Aorta (tissue), 5 donors: ENCODE results near the gene OSBPL2. TPM values are rescaled to one million over a fixed set of nuclear protein-coding genes. Genes with fewer than 3 reads are reported as not detected.

Source experiments
- ATAC-seq: fragments of 200-7000 bp; cut with Tn5 transposase; one replicate; pipeline ENCODE4 v1.9.1; 2022; ENCODE audit warnings: moderate library complexity; ENCODE audit not compliant: low FRiP score
- DNase-seq, 2 donors: peaks; one replicate each; pipeline ENCODE4 v3.0.0-alpha.2; 2020
- H3K27ac ChIP-seq, 2 donors: one replicate each; pipeline ENCODE4 v1.5.1; 2013; ENCODE audit warnings: low read length in 2 of 2, mild to moderate bottlenecking in 2 of 2, moderate library complexity in 2 of 2, control low read depth in 1 of 2, inconsistent platforms in 1 of 2, low read depth in 1 of 2
- H3K27me3 ChIP-seq, 2 donors: one replicate each; pipeline ENCODE4 v1.6.1; 2013; ENCODE audit warnings: control low read depth in 1 of 2, low read length in 1 of 2, mild to moderate bottlenecking in 1 of 2, moderate library complexity in 1 of 2; ENCODE audit not compliant: insufficient read depth in 2 of 2, control insufficient read depth in 1 of 2
- H3K36me3 ChIP-seq, 2 donors: one replicate each; pipeline ENCODE4 v1.6.1; 2013; ENCODE audit warnings: control low read depth in 1 of 2, low read length in 1 of 2, mild to moderate bottlenecking in 1 of 2; ENCODE audit not compliant: insufficient read depth in 2 of 2, control insufficient read depth in 1 of 2
- H3K4me1 ChIP-seq, 2 donors: one replicate each; pipeline ENCODE4 v1.6.1; 2013; ENCODE audit warnings: low read length in 2 of 2, control low read depth in 1 of 2, mild to moderate bottlenecking in 1 of 2, moderate library complexity in 1 of 2; ENCODE audit not compliant: insufficient read depth in 2 of 2, control insufficient read depth in 1 of 2
- H3K4me3 ChIP-seq, 2 donors: one replicate each; pipeline ENCODE4 v1.5.1; 2013; ENCODE audit warnings: low read length in 2 of 2, control low read depth in 1 of 2, mild to moderate bottlenecking in 1 of 2
- H3K9me3 ChIP-seq: one replicate; pipeline ENCODE4 v1.6.1; 2013; ENCODE audit warnings: mild to moderate bottlenecking, low read length; ENCODE audit not compliant: control insufficient read depth
- WGBS, 2 donors: extraction: QIAGEN DNeasy Blood & Tissue Kit; methylation state at CpG; one replicate each; pipeline ENCODE4 v1.1.7; 2013; 5-methylcytosine and 5-hydroxymethylcytosine counted together
- intact Hi-C, 2 donors: fragments of 100-400 bp; cut with DNase I; formaldehyde crosslinking; loops; one replicate each; pipeline versions ENCODE4 v1.14.2 to v1.15.0; 2022
- polyA plus RNA-seq, 2 donors: library from polyadenylated mRNA; stranded (reverse); fragments of 200-250 nt; gene quantifications; one replicate each; pipeline ENCODE4 v1.2.3, GENCODE V29; 2013
- total RNA-seq, 2 donors: library from RNA; stranded (reverse); fragmentation: NEBNext Ultra II Directional; extraction: Animal tissue kit (Norgen Biotek cat#: 25700); gene quantifications; one replicate each; pipeline ENCODE4 v1.2.1, GENCODE V29; 2021
- donor health status: healthy with polysubstance abuse.
- donor health status: Bipolar disorder and iron deficiency.
- donor health status: DM: no; HTN: no; CAD: no.
- donor health status: DM: no; HTN: no; CAD: no.
- donor health status: DM: yes; HTN: yes; CAD: no.

OSBPL2 gene
- total and polyA plus RNA-seq, 4 donors: 16.2 to 71.3 (median 42.9) TPM

DNA sequence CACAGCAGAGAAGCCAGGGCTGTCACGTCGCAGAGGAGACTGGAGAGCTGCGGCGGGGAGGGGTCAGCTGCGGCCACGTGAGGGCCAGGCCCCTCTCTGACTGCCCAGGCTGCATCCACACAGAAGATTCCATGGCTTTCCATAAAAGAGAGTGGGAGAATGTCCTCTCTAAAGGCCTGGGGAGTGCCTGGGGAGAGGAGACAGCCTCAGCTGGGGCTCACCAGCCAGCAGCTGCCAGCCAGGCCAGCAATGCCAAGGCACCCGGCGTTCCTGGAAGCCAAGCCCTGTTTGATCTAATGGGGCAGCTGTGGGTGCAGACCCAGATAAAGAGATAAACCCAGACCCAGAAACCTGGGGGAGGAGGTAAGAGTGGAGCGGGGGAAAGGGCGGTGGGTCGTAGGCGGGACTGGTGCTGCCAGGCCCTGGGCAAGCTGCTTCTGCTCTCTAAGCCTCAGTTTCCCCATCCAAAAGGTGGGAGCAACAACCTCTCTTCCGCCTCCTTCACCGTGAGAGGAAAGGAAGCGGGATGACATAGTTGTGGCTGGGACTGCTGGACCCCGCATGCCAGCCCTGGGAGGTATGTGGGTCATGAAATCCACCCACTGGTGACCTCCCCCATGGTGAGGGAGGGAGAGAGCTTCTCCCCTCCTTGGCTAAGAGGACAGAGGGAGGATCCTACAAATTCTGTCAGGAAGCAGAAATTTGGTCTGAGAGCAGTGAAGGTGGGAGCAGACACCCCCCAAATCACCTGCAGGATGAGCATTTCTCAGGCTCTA lies 3.1 kb upstream of the OSBPL2 start:
- no peak for DNase-seq
- Histone ChIP-seq H3K4me3 (no peak overlapping the region), H3K9me3 (peaks cover 2% of the 10 kb centered on the region), H3K27ac (no peak overlapping the region), H3K36me3 (no peaks in the 10 kb centered on the region), H3K27me3 (no peaks in the 10 kb centered on the region), H3K4me1 (no peaks in the 10 kb centered on the region)
- WGBS, 2 donors: 71 to 72% methylated on average over 16 of the region's 16 CpGs
- intact Hi-C loops: no loop called here
- no peak for ATAC-seq

GRCh38 chr20:62235777-62236157 lies 2.6 kb upstream of the OSBPL2 start:
- peaks cover 2% of the 10 kb centered on the region for H3K9me3 ChIP-seq
- 95 to 97% methylated on average over 9 of the region's 9 CpGs for WGBS, 2 donors
- no peak overlapping the region for H3K27ac ChIP-seq
- no peaks in the 10 kb centered on the region for H3K27me3 ChIP-seq
- DNase-seq: no peak
- ATAC-seq: no peak
- no peaks in the 10 kb centered on the region for H3K4me1 ChIP-seq
- intact Hi-C loops: loop anchor here in 1 of 2 donors (2.0 kb wide), 1 partner anchor 91 kb away; no protein-coding TSS in a partner anchor
- no peaks in the 10 kb centered on the region for H3K36me3 ChIP-seq
- H3K4me3 ChIP-seq: no peak overlapping the region

- intact Hi-C loops: loop anchor here in 1 of 2 donors (2.0 kb wide), 1 partner anchor 91 kb away; no protein-coding TSS in a partner anchor
- DNase-seq: no peak
- no peak for ATAC-seq
- 64 to 70% methylated on average over 6 of the region's 6 CpGs for WGBS, 2 donors
- H3K27ac ChIP-seq: no peak overlapping the region
- no peaks in the 10 kb centered on the region for H3K4me1 ChIP-seq
- no peaks in the 10 kb centered on the region for H3K36me3 ChIP-seq
- peaks cover 2% of the 10 kb centered on the region for H3K9me3 ChIP-seq
- no peak overlapping the region for H3K4me3 ChIP-seq
- H3K27me3 ChIP-seq: no peaks in the 10 kb centered on the region
Measured at GRCh38 chr20:62236200-62236599, 2.1 kb upstream of the OSBPL2 start.

GRCh38 chr20:62236766-62237513 lies 1.4 kb upstream of the OSBPL2 start:
- H3K27ac ChIP-seq: no peak overlapping the region
- 69 to 71% methylated on average over 28 of the region's 28 CpGs for WGBS, 2 donors
- no peaks in the 10 kb centered on the region for H3K36me3 ChIP-seq
- intact Hi-C loops: loop anchor here in 1 of 2 donors (2.0 kb wide), 1 partner anchor 92 kb away; no protein-coding TSS in a partner anchor
- no peaks in the 10 kb centered on the region for H3K27me3 ChIP-seq
- no peaks in the 10 kb centered on the region for H3K4me1 ChIP-seq
- no peak for ATAC-seq
- no peak for DNase-seq
- no peak overlapping the region for H3K4me3 ChIP-seq
- H3K9me3 ChIP-seq: peaks cover 2% of the 10 kb centered on the region

DNA sequence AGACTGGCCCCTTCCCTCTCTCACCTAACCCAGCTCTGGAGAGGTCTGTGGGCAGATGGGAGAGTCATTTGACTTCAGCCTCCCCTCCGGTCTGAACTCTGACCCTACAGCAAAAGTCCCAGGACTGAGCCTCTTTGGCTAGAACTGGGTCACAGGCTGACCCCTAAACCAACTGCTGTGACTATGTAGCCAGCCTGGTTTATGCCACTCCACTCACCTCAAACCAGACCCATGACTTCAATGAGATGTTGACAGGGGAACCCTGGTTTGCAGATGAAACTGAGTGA lies 864 bp upstream of the OSBPL2 start:
- 76 to 78% methylated on average over 1 of the region's 1 CpG for WGBS, 2 donors
- Histone ChIP-seq H3K9me3 (peaks cover 2% of the 10 kb centered on the region), H3K4me1 (no peaks in the 10 kb centered on the region), H3K36me3 (peaks cover 0 to 1% of the 10 kb centered on the region in 2 donors), H3K27me3 (no peaks in the 10 kb centered on the region), H3K27ac (no peak overlapping the region), H3K4me3 (no peak overlapping the region)
- ATAC-seq (no peak), DNase-seq (no peak)
- intact Hi-C loops: loop anchor here in 1 of 2 donors (2.0 kb wide), 1 partner anchor 93 kb away; no protein-coding TSS in a partner anchor

DNA sequence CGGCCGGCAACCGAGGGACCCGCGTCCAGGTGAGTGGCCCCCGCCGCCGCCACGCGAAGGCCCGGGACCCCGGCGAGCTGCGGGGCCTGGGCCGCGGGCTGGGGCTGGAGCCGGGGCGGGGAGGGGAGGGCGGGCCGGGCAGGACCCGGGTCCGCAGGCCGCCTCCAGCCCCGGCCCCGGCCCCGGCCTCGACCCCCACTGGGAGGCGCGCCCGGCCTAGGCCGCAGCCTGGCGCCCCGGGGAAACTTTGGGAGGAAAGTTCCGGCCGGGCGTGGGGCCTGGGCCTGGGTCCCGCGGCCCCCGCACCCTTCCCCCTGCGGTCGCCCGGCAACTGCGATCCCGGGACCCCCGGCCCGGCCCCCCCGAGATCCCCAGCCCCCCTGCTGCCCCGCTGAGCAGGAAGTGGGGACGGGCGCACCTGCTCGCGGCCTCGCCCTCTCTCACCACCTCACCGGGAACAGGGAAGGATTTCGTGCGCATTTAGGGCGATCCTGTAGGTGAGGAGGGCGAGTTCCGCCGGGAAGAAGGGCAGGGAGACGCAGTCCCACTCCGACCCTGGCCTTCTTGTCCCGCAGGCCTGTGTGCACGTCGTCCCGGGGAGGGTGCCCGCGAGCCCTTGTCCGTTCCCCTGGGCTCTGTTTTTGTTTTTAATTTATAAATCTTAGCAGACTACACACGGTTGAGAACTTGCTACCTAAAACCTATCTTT lies 402 bp downstream of the OSBPL2 start:
- Histone ChIP-seq H3K9me3 (peaks cover 2% of the 10 kb centered on the region), H3K27ac (peak overlapping the region; percentile 13 to 79), H3K27me3 (no peaks in the 10 kb centered on the region), H3K4me3 (peak overlapping the region; percentile 90 to 93), H3K4me1 (no peaks in the 10 kb centered on the region), H3K36me3 (peaks cover 0 to 3% of the 10 kb centered on the region in 2 donors)
- intact Hi-C loops: loop anchor here in 1 of 2 donors (2.0 kb wide), 1 partner anchor 56 kb away; the partner anchor contains the start of gene MTG2
- DNase-seq (no peak), ATAC-seq (no peak)
- 0 to 1% methylated on average over 29 to 70 of the region's 70 CpGs for WGBS, 2 donors

GRCh38 chr20:62239278-62239879 lies 1.1 kb downstream of the OSBPL2 start:
- H3K4me1 ChIP-seq: no peaks in the 10 kb centered on the region
- H3K9me3 ChIP-seq: no peaks in the 10 kb centered on the region
- 17 to 21% methylated on average over 23 of the region's 23 CpGs for WGBS, 2 donors
- H3K36me3 ChIP-seq: peaks cover 0 to 3% of the 10 kb centered on the region in 2 donors
- intact Hi-C loops: loop anchor here in 1 of 2 donors (2.0 kb wide), 1 partner anchor 57 kb away; the partner anchor contains the start of gene MTG2
- H3K4me3 ChIP-seq: peak overlapping the region; percentile 90 to 93
- H3K27ac ChIP-seq: peak overlapping the region; percentile 20 to 63
- no peaks in the 10 kb centered on the region for H3K27me3 ChIP-seq
- ATAC-seq (no peak), DNase-seq (no peak)

DNA sequence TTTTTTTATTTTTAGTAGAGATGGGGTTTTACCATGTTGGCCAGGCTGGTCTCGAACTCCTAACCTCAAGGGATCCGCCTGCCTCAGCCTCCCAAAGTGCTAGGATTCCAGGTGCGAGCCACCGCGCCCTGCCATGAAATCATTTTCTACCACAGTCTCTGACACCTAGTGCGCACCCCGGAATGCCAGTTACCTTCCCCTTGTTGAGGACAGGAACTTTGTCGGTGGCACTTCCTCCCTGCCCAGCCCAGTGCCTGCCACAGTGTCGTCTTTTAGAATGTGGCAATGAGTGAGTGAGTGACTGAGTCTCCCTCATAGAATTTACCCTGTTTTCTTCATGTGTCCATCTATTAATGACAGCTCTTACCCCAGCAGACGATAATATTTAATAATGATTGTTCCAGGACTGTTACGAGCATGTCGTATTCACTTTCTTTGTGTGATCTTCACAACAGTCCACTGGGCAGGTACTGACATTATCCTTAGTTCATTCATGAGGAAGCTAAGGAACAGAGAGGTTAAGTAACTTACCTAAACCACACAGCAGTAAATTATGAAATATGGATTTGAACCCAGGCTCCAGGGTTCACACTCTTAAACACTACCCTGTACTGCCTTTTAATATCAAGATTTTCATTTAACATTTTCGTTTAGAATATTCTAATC lies 1.8 kb downstream of the OSBPL2 start:
- ATAC-seq: no peak
- intact Hi-C loops: no loop called here
- Histone ChIP-seq H3K9me3 (no peaks in the 10 kb centered on the region), H3K4me1 (no peaks in the 10 kb centered on the region), H3K27me3 (no peaks in the 10 kb centered on the region), H3K27ac (no peak overlapping the region), H3K4me3 (no peak overlapping the region), H3K36me3 (peaks cover 0 to 3% of the 10 kb centered on the region in 2 donors)
- 91% methylated on average over 13 of the region's 13 CpGs for WGBS, 2 donors
- DNase-seq: no peak
